ENCODE data around the gene PRDX3. TPM values are rescaled to one million over a fixed set of nuclear protein-coding genes. Genes with fewer than 3 reads are reported as not detected.

Gene PRDX3
- total RNA-seq, 2 experiments from 2014 or later = 156 to 175 TPM

DNA sequence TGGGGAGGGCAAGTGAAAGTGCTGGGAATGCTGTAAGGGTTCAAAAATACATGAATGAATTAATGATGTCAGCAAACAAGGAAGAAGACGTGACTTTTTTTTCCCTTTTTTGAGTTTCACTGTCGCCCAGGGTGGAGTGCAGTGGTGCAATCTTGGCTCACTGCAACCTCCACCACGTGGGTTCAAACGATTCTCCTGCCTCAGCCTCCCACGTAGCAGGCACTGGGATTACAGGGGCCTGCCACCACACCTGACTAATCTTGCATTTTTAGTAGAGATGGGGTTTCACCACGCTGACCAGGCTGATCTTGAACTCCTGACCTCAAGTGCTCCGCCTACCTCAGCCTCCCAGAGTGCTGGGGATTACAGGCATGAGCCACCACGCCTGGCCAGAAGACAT, 44.7 kb downstream of the PRDX3 start:
- intact Hi-C loops (cut with micrococcal nuclease; ENCODE audit: unreplicated experiment) = no loop called here
- Histone ChIP-seq H3K9me3 (ENCODE audit: low read length) (no peaks in the 10 kb centered on the region), H3K79me2 (ENCODE audit: insufficient read depth, low read depth, low read length) (no peaks in the 10 kb centered on the region), H3K27ac (ENCODE audit: low read depth, low read length, poor library complexity, severe bottlenecking) (no peak overlapping the region), H3K4me3 (ENCODE audit: low read depth, low read length, poor library complexity, severe bottlenecking) (no peak overlapping the region), H3K4me1 (ENCODE audit: insufficient read depth, low read length, poor library complexity, severe bottlenecking) (peaks cover 25% of the 10 kb centered on the region), H3K36me3 (ENCODE audit: insufficient read depth, low read length) (peaks cover 50% of the 10 kb centered on the region), H3K9me2 (ENCODE audit: insufficient read depth, low read length) (no peaks in the 10 kb centered on the region), H4K20me1 (ENCODE audit: insufficient read depth, low read length) (no peaks in the 10 kb centered on the region), H3K4me2 (ENCODE audit: low read length) (no peak overlapping the region), H2AFZ (ENCODE audit: low read length) (no peak overlapping the region)
- ChIA-PET POLR2A (no interaction called here), CTCF (ENCODE audit: unreplicated experiment) (no interaction called here)
- DNase-seq (ENCODE audit: low spot score) = no peak
- BruUV-seq (replicated peaks) = no TSS peak
- no peak for TF ChIP-seq EZH2phosphoT487 (IDR thresholded peaks at IDR 0.05; ENCODE audit: borderline replicate concordance, low read depth, low read length)
- TF ChIP-seq, protein P1, sequence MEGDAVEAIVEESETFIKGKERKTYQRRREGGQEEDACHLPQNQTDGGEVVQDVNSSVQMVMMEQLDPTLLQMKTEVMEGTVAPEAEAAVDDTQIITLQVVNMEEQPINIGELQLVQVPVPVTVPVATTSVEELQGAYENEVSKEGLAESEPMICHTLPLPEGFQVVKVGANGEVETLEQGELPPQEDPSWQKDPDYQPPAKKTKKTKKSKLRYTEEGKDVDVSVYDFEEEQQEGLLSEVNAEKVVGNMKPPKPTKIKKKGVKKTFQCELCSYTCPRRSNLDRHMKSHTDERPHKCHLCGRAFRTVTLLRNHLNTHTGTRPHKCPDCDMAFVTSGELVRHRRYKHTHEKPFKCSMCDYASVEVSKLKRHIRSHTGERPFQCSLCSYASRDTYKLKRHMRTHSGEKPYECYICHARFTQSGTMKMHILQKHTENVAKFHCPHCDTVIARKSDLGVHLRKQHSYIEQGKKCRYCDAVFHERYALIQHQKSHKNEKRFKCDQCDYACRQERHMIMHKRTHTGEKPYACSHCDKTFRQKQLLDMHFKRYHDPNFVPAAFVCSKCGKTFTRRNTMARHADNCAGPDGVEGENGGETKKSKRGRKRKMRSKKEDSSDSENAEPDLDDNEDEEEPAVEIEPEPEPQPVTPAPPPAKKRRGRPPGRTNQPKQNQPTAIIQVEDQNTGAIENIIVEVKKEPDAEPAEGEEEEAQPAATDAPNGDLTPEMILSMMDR (conservative IDR thresholded peaks at IDR 0.05; ENCODE audit: low read length) = no peak

DNA sequence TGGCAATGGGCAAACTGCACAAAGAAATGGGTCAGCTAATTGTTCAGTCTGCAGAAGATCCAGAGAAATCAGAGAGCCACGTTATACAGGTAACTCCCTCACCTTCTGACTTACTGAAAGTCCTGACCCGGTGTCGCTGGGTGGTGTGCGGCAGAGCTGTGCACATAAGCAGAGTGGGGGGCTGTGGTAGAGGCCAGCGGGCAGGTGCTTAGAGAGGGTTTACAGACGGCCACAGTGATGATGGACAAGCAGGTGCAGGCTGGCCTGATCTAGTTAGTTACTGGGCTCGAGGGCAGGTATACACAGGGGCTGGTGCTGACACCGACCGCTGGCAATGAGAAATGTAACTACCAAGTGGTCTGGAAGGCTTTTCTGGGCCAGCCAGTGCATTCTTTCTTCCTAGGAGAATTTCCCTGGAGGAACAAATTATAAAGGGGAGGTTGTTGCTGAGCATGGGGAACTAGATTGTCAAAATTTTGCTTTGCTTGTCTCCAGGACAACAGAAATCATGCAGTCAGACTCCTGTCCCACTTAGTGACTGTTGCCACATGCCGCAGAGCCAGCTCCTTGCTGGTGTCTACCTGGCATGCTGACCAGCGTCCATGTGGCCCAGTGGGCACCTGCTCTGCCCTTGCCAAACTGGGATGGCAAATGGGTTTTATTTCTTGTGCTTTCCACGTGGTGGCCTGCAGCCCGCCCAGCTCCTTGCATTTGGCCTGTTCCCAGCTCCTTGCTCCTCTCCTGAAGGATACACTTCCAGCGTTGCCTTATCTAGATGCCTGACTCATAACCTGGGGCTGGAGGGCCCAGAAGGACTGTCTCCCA, 45.9 kb downstream of the PRDX3 start:
- ChIA-PET CTCF (ENCODE audit: unreplicated experiment) (interaction anchor here (0.6 kb wide), 1 partner anchor 51 kb away, joined by 3 read pairs; no protein-coding TSS in a partner anchor), POLR2A (interaction anchor here (0.6 to 1.1 kb wide), 4 partner anchors 12 to 100 kb away, joined by 3 to 5 read pairs (median 4); no protein-coding TSS in a partner anchor)
- H4K20me1 ChIP-seq (ENCODE audit: insufficient read depth, low read length) = no peaks in the 10 kb centered on the region
- no peaks in the 10 kb centered on the region for H3K9me2 ChIP-seq (ENCODE audit: insufficient read depth, low read length)
- TF ChIP-seq, protein P1 (conservative IDR thresholded peaks at IDR 0.05; ENCODE audit: low read length) = no peak
- no peak for TF ChIP-seq EZH2phosphoT487 (IDR thresholded peaks at IDR 0.05; ENCODE audit: borderline replicate concordance, low read depth, low read length)
- BruUV-seq (replicated peaks) = no TSS peak
- H3K36me3 ChIP-seq (ENCODE audit: insufficient read depth, low read length) = peaks cover 57% of the 10 kb centered on the region
- no peak overlapping the region for H2AFZ ChIP-seq (ENCODE audit: low read length)
- H3K4me1 ChIP-seq (ENCODE audit: insufficient read depth, low read length, poor library complexity, severe bottlenecking) = peaks cover 25% of the 10 kb centered on the region
- no peak overlapping the region for H3K4me3 ChIP-seq (ENCODE audit: low read depth, low read length, poor library complexity, severe bottlenecking)
- no peaks in the 10 kb centered on the region for H3K9me3 ChIP-seq (ENCODE audit: low read length)
- intact Hi-C loops (cut with micrococcal nuclease; ENCODE audit: unreplicated experiment) = no loop called here
- DNase-seq (ENCODE audit: low spot score) = no peak
- H3K27ac ChIP-seq (ENCODE audit: low read depth, low read length, poor library complexity, severe bottlenecking) = peak overlapping the region; percentile 63
- no peaks in the 10 kb centered on the region for H3K79me2 ChIP-seq (ENCODE audit: insufficient read depth, low read depth, low read length)
- H3K4me2 ChIP-seq (ENCODE audit: low read length) = no peak overlapping the region
